ENCODE results near the gene TOMM20. TPM values are rescaled to one million over a fixed set of nuclear protein-coding genes. Genes with fewer than 3 reads are reported as not detected.

TOMM20 gene
- total and polyA plus RNA-seq, 9 of the 15 experiments (the other 6 are each of a cell fraction or from before 2014, with no cell fraction given), result 70.6 to 334 (median 159) TPM

DNA sequence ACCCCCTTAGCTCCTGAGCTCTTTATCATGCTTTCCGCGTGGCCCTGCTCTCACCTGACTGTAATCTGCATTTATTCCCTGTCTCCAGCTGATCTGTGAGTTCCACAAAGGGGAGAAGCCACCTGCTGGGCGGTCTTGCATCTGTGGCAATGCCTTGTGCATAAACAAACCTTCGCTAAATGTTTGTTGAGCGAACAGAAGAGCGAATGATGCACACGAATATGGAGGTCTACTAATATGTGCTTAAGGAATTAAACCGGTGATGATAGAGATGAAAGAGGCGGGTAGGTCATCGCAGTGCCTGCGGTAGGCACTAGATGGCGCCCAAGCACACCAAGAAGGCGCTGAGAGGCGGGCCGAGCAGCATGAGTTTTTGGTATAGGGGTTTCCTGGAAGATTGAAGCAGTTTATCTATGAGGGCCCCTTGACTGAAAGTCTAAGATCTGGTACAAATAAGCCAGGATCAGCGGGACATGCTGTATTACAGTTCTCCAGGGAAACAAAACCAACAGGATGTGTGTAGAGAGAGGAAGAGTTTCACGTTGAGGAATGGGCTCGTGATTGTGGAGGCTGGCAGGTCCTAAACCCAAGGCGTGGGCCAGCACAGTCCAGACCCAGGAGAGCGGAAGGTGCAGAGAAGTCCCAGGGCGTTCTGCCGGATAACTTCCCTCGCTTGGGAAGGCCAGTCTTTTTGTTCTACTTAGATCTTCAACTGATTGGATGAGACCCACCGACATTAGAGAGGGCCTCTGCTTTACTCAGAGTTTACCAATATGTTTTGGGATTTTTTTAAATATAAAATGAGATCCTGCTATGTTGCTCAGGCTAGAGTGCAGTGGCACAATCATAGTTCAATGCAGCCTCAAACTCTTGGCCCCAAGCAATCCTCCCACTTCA, 34.7 kb downstream of the TOMM20 start (continued):
- TF ChIP-seq, protein P1, sequence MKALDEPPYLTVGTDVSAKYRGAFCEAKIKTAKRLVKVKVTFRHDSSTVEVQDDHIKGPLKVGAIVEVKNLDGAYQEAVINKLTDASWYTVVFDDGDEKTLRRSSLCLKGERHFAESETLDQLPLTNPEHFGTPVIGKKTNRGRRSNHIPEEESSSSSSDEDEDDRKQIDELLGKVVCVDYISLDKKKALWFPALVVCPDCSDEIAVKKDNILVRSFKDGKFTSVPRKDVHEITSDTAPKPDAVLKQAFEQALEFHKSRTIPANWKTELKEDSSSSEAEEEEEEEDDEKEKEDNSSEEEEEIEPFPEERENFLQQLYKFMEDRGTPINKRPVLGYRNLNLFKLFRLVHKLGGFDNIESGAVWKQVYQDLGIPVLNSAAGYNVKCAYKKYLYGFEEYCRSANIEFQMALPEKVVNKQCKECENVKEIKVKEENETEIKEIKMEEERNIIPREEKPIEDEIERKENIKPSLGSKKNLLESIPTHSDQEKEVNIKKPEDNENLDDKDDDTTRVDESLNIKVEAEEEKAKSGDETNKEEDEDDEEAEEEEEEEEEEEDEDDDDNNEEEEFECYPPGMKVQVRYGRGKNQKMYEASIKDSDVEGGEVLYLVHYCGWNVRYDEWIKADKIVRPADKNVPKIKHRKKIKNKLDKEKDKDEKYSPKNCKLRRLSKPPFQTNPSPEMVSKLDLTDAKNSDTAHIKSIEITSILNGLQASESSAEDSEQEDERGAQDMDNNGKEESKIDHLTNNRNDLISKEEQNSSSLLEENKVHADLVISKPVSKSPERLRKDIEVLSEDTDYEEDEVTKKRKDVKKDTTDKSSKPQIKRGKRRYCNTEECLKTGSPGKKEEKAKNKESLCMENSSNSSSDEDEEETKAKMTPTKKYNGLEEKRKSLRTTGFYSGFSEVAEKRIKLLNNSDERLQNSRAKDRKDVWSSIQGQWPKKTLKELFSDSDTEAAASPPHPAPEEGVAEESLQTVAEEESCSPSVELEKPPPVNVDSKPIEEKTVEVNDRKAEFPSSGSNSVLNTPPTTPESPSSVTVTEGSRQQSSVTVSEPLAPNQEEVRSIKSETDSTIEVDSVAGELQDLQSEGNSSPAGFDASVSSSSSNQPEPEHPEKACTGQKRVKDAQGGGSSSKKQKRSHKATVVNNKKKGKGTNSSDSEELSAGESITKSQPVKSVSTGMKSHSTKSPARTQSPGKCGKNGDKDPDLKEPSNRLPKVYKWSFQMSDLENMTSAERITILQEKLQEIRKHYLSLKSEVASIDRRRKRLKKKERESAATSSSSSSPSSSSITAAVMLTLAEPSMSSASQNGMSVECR (CRISPR knock-in tag; IDR thresholded peaks at IDR 0.05), result no peak
- TF ChIP-seq IFI16 (CRISPR knock-in tag; IDR thresholded peaks at IDR 0.05) (peak; percentile 48; the same call in 1 of the 2 replicates), PURB (CRISPR knock-in tag; IDR thresholded peaks at IDR 0.05; ENCODE audit: low read depth) (no peak), ZNF785 (CRISPR knock-in tag; IDR thresholded peaks at IDR 0.05) (no peak), DPF2 (IDR thresholded peaks at IDR 0.05) (0 out of 2 replicates have a peak, but pooled peaks have one; percentile 20), HDAC6 (IDR thresholded peaks at IDR 0.05; ENCODE audit: low read depth, low read length) (no peak), ZNF57 (CRISPR knock-in tag; IDR thresholded peaks at IDR 0.05) (no peak), CBFB (CRISPR knock-in tag; IDR thresholded peaks at IDR 0.05) (no peak), TARDBP (IDR thresholded peaks at IDR 0.05) (no peak), STAG1 (CRISPR knock-in tag; IDR thresholded peaks at IDR 0.05; ENCODE audit: borderline replicate concordance) (peak; percentile 86)
- TF ChIP-seq, protein P2, sequence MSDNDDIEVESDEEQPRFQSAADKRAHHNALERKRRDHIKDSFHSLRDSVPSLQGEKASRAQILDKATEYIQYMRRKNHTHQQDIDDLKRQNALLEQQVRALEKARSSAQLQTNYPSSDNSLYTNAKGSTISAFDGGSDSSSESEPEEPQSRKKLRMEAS (CRISPR knock-in tag; IDR thresholded peaks at IDR 0.05), result no peak
- TF ChIP-seq, protein P3, sequence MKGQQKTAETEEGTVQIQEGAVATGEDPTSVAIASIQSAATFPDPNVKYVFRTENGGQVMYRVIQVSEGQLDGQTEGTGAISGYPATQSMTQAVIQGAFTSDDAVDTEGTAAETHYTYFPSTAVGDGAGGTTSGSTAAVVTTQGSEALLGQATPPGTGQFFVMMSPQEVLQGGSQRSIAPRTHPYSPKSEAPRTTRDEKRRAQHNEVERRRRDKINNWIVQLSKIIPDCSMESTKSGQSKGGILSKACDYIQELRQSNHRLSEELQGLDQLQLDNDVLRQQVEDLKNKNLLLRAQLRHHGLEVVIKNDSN (CRISPR knock-in tag; IDR thresholded peaks at IDR 0.05), result no peak; the same call in 1 of the 2 replicates
- TF ChIP-seq, protein P4, sequence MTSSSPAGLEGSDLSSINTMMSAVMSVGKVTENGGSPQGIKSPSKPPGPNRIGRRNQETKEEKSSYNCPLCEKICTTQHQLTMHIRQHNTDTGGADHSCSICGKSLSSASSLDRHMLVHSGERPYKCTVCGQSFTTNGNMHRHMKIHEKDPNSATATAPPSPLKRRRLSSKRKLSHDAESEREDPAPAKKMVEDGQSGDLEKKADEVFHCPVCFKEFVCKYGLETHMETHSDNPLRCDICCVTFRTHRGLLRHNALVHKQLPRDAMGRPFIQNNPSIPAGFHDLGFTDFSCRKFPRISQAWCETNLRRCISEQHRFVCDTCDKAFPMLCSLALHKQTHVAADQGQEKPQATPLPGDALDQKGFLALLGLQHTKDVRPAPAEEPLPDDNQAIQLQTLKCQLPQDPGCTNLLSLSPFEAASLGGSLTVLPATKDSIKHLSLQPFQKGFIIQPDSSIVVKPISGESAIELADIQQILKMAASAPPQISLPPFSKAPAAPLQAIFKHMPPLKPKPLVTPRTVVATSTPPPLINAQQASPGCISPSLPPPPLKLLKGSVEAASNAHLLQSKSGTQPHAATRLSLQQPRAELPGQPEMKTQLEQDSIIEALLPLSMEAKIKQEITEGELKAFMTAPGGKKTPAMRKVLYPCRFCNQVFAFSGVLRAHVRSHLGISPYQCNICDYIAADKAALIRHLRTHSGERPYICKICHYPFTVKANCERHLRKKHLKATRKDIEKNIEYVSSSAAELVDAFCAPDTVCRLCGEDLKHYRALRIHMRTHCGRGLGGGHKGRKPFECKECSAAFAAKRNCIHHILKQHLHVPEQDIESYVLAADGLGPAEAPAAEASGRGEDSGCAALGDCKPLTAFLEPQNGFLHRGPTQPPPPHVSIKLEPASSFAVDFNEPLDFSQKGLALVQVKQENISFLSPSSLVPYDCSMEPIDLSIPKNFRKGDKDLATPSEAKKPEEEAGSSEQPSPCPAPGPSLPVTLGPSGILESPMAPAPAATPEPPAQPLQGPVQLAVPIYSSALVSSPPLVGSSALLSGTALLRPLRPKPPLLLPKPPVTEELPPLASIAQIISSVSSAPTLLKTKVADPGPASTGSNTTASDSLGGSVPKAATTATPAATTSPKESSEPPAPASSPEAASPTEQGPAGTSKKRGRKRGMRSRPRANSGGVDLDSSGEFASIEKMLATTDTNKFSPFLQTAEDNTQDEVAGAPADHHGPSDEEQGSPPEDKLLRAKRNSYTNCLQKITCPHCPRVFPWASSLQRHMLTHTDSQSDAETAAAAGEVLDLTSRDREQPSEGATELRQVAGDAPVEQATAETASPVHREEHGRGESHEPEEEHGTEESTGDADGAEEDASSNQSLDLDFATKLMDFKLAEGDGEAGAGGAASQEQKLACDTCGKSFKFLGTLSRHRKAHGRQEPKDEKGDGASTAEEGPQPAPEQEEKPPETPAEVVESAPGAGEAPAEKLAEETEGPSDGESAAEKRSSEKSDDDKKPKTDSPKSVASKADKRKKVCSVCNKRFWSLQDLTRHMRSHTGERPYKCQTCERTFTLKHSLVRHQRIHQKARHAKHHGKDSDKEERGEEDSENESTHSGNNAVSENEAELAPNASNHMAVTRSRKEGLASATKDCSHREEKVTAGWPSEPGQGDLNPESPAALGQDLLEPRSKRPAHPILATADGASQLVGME (CRISPR knock-in tag; IDR thresholded peaks at IDR 0.05), result no peak
- TF ChIP-seq, protein P5, sequence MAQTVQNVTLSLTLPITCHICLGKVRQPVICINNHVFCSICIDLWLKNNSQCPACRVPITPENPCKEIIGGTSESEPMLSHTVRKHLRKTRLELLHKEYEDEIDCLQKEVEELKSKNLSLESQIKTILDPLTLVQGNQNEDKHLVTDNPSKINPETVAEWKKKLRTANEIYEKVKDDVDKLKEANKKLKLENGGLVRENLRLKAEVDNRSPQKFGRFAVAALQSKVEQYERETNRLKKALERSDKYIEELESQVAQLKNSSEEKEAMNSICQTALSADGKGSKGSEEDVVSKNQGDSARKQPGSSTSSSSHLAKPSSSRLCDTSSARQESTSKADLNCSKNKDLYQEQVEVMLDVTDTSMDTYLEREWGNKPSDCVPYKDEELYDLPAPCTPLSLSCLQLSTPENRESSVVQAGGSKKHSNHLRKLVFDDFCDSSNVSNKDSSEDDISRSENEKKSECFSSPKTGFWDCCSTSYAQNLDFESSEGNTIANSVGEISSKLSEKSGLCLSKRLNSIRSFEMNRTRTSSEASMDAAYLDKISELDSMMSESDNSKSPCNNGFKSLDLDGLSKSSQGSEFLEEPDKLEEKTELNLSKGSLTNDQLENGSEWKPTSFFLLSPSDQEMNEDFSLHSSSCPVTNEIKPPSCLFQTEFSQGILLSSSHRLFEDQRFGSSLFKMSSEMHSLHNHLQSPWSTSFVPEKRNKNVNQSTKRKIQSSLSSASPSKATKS (CRISPR knock-in tag; IDR thresholded peaks at IDR 0.05), result no peak
